ENCODE measurements around the gene TMEM248.

GRCh38 chr7:66921918-66922486, 977 bp downstream of the TMEM248 start:
- TF ChIP-seq POLR2A (IDR thresholded peaks at IDR 0.05): no peak
- no peak for TF ChIP-seq CTCF (IDR thresholded peaks at IDR 0.05)

Data from adrenal gland (tissue), 5 donors.